ENCODE measurements around the gene PPP4R3A.

GRCh38 chr14:91548108-91548507, 38.0 kb upstream of the PPP4R3A start:
- no peak for TF ChIP-seq EZH2phosphoT487 (IDR thresholded peaks at IDR 0.05; ENCODE audit: borderline replicate concordance, low read depth, low read length)
- TF ChIP-seq CTCF (conservative IDR thresholded peaks at IDR 0.05; ENCODE audit: low read length) = no peak

Measured in OCI-LY7 (cell line).